HepG2 (cell line): ENCODE measurements around the gene CCDC121. TPM values are rescaled to one million over a fixed set of nuclear protein-coding genes. Genes with fewer than 3 reads are reported as not detected.

Experiments used
- FOXC1 ChIP-seq: sonication (generic); formaldehyde crosslinking; IDR thresholded peaks from 2 replicates; pipeline ENCODE4 v1.8.0; 2022; ENCODE audit warnings: mild to moderate bottlenecking, missing genetic modification reagents, borderline replicate concordance
- FOXO1 ChIP-seq: sonication (generic); formaldehyde crosslinking; IDR thresholded peaks from 2 replicates; pipeline ENCODE4 v1.4.0; 2020; ENCODE audit warnings: missing genetic modification reagents
- GLI4 ChIP-seq: sonication (generic); formaldehyde crosslinking; IDR thresholded peaks from 2 replicates; pipeline ENCODE4 v1.5.1; 2020; ENCODE audit warnings: missing genetic modification reagents, mild to moderate bottlenecking, moderate library complexity, borderline replicate concordance
- KDM5A ChIP-seq: fragments of 200-600 bp; sonication (generic); IDR thresholded peaks from 2 replicates; pipeline ENCODE4 v1.7.0; 2018; ENCODE audit warnings: antibody characterized with exemption, mild to moderate bottlenecking, low read length, borderline replicate concordance
- MAX ChIP-seq: IDR thresholded peaks from 2 replicates; pipeline ENCODE4 v1.6.1; 2012; ENCODE audit warnings: inconsistent platforms
- MIXL1 ChIP-seq: IDR thresholded peaks from 2 replicates; pipeline ENCODE4 v1.6.1; 2016
- PPARG ChIP-seq: conservative IDR thresholded peaks from 2 replicates; pipeline ENCODE4 v1.6.1; 2016; ENCODE audit warnings: missing biosample characterization, missing genetic modification reagents
- SIX1 ChIP-seq: sonication (generic); formaldehyde crosslinking; IDR thresholded peaks from 2 replicates; pipeline ENCODE4 v1.4.0; 2020; ENCODE audit warnings: missing genetic modification reagents, borderline replicate concordance
- TSC22D2 ChIP-seq: sonication (generic); formaldehyde crosslinking; IDR thresholded peaks from 2 replicates; pipeline ENCODE4 v1.5.1; 2020; ENCODE audit warnings: missing genetic modification reagents, mild to moderate bottlenecking, borderline replicate concordance
- ZHX2 ChIP-seq, 2 experiments: sonication (generic) in 1 of 2; formaldehyde crosslinking in 1 of 2; IDR thresholded peaks; 2 replicates each; pipeline versions ENCODE4 v1.6.1 to v1.9.0; 2014 to 2022; ENCODE audit warnings: antibody characterized with exemption in 1 of 2, borderline replicate concordance in 1 of 2, inconsistent platforms in 1 of 2, low read depth in 1 of 2, missing genetic modification reagents in 1 of 2
- ZNF354B ChIP-seq: sonication (generic); formaldehyde crosslinking; IDR thresholded peaks from 2 replicates; pipeline ENCODE4 v1.8.0; 2022; ENCODE audit warnings: mild to moderate bottlenecking, missing genetic modification reagents
- ZNF557 ChIP-seq: sonication (generic); formaldehyde crosslinking; IDR thresholded peaks from 2 replicates; pipeline ENCODE4 v1.4.0; 2020; ENCODE audit warnings: missing genetic modification reagents
- ZNF574 ChIP-seq: sonication (generic); formaldehyde crosslinking; IDR thresholded peaks from 2 replicates; pipeline ENCODE4 v1.4.0; 2020; ENCODE audit warnings: missing genetic modification reagents
- ZNF672 ChIP-seq: sonication (generic); formaldehyde crosslinking; IDR thresholded peaks from 2 replicates; pipeline ENCODE4 v1.8.1; 2022; ENCODE audit warnings: missing genetic modification reagents
- ZNF709 ChIP-seq: sonication (generic); formaldehyde crosslinking; IDR thresholded peaks from 2 replicates; pipeline ENCODE4 v1.5.0; 2020; ENCODE audit warnings: mild to moderate bottlenecking, missing genetic modification reagents
- polyA plus RNA-seq, 8 experiments: library from polyadenylated mRNA; depleted of rRNA in 3 of 8; stranded (reverse) in 7 of 8; unstranded in 1 of 8; fragments of >200 nt; fragmentation: Illumina TruSeq in 4 of 8; extraction: Trizol in 4 of 8; gene quantifications; 2 replicates each; pipeline versions ENCODE4 v1.2.1 to v1.2.3, GENCODE V29; 2011 to 2016; ENCODE audit warnings: low read depth in 4 of 8, missing spikeins in 1 of 8, mixed read lengths in 1 of 8; ENCODE audit not compliant: insufficient read depth in 1 of 8
- total RNA-seq, 5 experiments: library from RNA; depleted of rRNA; stranded (reverse); fragments of >200 nt; fragmentation: Illumina TruSeq; extraction: Trizol; gene quantifications; 2 replicates each; pipeline ENCODE4 v1.2.3, GENCODE V29; 2016; ENCODE audit warnings: low read depth in 1 of 5

CCDC121 gene
- total and polyA plus RNA-seq, 2 of the 13 experiments (the other 11 are each of a cell fraction or from before 2014, with no cell fraction given), result 1.9 to 3.0 TPM

- TF ChIP-seq ZHX2 (IDR thresholded peaks at IDR 0.05; ENCODE audit: low read depth) (no peak), ZHX2 (CRISPR knock-in tag; IDR thresholded peaks at IDR 0.05; ENCODE audit: borderline replicate concordance) (peak; percentile 32; the same call in 1 of the 2 replicates), MIXL1 (CRISPR knock-in tag) (peak; percentile 51; the same call in 1 of the 2 replicates), GLI4 (CRISPR knock-in tag) (peak; percentile 42; the same call in 1 of the 2 replicates), FOXO1 (CRISPR knock-in tag) (no peak), ZNF672 (no peak), TSC22D2 (CRISPR knock-in tag) (no peak), FOXC1 (CRISPR knock-in tag) (0 out of 2 replicates have a peak, but pooled peaks have one; percentile 23), ZNF709 (CRISPR knock-in tag) (no peak), SIX1 (CRISPR knock-in tag) (no peak), ZNF557 (no peak; the same call in 1 of the 2 replicates), MAX (peak; percentile 86), PPARG (CRISPR knock-in tag) (peak; percentile 46; the same call in 1 of the 2 replicates), ZNF574 (CRISPR knock-in tag) (peak; percentile 93), KDM5A (peak; percentile 86; the same call in 1 of the 2 replicates), ZNF354B (CRISPR knock-in tag) (no peak)
Measured at GRCh38 chr2:27582695-27583389, 46.0 kb downstream of the CCDC121 start, which contains the start of gene ZNF512 (continued).
